Vagina (tissue), 2 donors: ENCODE data around the gene B4GALNT3.

Source experiments
- CTCF ChIP-seq, 3 experiments: fragments of 450-650 bp in 2 of 3; fragments of 200-600 bp in 1 of 3; sonication (generic) in 1 of 3; IDR thresholded peaks; one replicate each; pipeline ENCODE4 v1.5.1; 2017 to 2019; ENCODE audit warnings: antibody characterized with exemption in 3 of 3, mild to moderate bottlenecking in 2 of 3, moderate library complexity in 2 of 3
- POLR2A ChIP-seq, 2 donors: fragments of 450-650 bp; IDR thresholded peaks; one replicate each; pipeline ENCODE4 v1.6.1; 2017; ENCODE audit warnings: antibody characterized with exemption in 2 of 2, mild to moderate bottlenecking in 2 of 2, moderate library complexity in 2 of 2

GRCh38 chr12:569803-570434 is 110.2 kb downstream of the B4GALNT3 start:
- peak; percentile 89 to 94 (median 93) for TF ChIP-seq CTCF (IDR thresholded peaks at IDR 0.05)
- TF ChIP-seq POLR2A (IDR thresholded peaks at IDR 0.05): no peak
